Fibroblast of lung (primary cell): Measurements from ENCODE around the gene CLSTN1. TPM values are rescaled to one million over a fixed set of nuclear protein-coding genes. Genes with fewer than 3 reads are reported as not detected.

Experiments used
- DNase-seq, 2 donors: peaks; one replicate each; pipeline versions ENCODE4 v3.0.0 to v3.0.0-alpha.2; 2010; ENCODE audit warnings: low read depth in 2 of 2
- H2AFZ ChIP-seq: 2 replicates; pipeline ENCODE4 v1.5.1; 2012; ENCODE audit warnings: low read length, control low read depth, inconsistent platforms
- H3K27ac ChIP-seq: 2 replicates; pipeline ENCODE4 v1.5.1; 2011; ENCODE audit warnings: low read length, control low read depth; ENCODE audit not compliant: insufficient read depth
- H3K27me3 ChIP-seq: 2 replicates; pipeline ENCODE4 v1.5.1; 2011; ENCODE audit warnings: mild to moderate bottlenecking, low read length; ENCODE audit not compliant: control insufficient read depth, insufficient read depth
- H3K36me3 ChIP-seq: 2 replicates; pipeline ENCODE4 v1.5.1; 2011; ENCODE audit warnings: low read length; ENCODE audit not compliant: control insufficient read depth, insufficient read depth
- H3K4me1 ChIP-seq: 2 replicates; pipeline ENCODE4 v1.5.1; 2011; ENCODE audit warnings: low read length; ENCODE audit not compliant: control insufficient read depth, insufficient read depth; ENCODE audit errors: extremely low read depth
- H3K4me2 ChIP-seq: 2 replicates; pipeline ENCODE4 v1.5.1; 2011; ENCODE audit warnings: low read length, control low read depth; ENCODE audit not compliant: insufficient read depth; ENCODE audit errors: extremely low read depth
- H3K4me3 ChIP-seq, 4 experiments: fragments of 200-600 bp in 1 of 4; sonication (generic) in 1 of 4; replicated peaks in 1 of 4; 2 replicates each; pipeline ENCODE4 v1.5.1; 2011 to 2016; ENCODE audit warnings: low read length in 4 of 4, low read depth in 3 of 4, mild to moderate bottlenecking in 3 of 4, control low read depth in 2 of 4, inconsistent platforms in 1 of 4, mixed read lengths in 1 of 4; ENCODE audit not compliant: insufficient read depth in 1 of 4; ENCODE audit errors: control extremely low read depth in 1 of 4
- H3K79me2 ChIP-seq: 2 replicates; pipeline ENCODE4 v1.5.1; 2012; ENCODE audit warnings: mild to moderate bottlenecking, low read length, inconsistent platforms; ENCODE audit not compliant: control insufficient read depth, insufficient read depth
- H3K9ac ChIP-seq: 2 replicates; pipeline ENCODE4 v1.5.1; 2011; ENCODE audit warnings: mild to moderate bottlenecking, low read length, control low read depth; ENCODE audit not compliant: insufficient read depth
- H3K9me3 ChIP-seq: 2 replicates; pipeline ENCODE4 v1.5.1; 2012; ENCODE audit warnings: low read depth, low read length; ENCODE audit not compliant: control insufficient read depth, insufficient read depth
- H4K20me1 ChIP-seq: 2 replicates; pipeline ENCODE4 v1.5.1; 2011; ENCODE audit warnings: low read length; ENCODE audit not compliant: control insufficient read depth, insufficient read depth; ENCODE audit errors: extremely low read depth
- CTCF ChIP-seq, 2 donors: IDR thresholded peaks in 1 of 2; conservative IDR thresholded peaks in 1 of 2; 1 replicate in 1 of 2; 2 replicates in 1 of 2; pipeline ENCODE4 v1.5.1; 2011 to 2012; ENCODE audit warnings: low read length in 2 of 2, control low read depth in 1 of 2, inconsistent platforms in 1 of 2, low read depth in 1 of 2, mild to moderate bottlenecking in 1 of 2
- EZH2 ChIP-seq: IDR thresholded peaks from 2 replicates; pipeline ENCODE4 v1.5.1; 2012; ENCODE audit warnings: low read length, control low read depth, mild to moderate bottlenecking; ENCODE audit errors: missing control alignments
- polyA plus RNA-seq, 2 donors: library from polyadenylated mRNA; depleted of rRNA in 1 of 2; stranded (reverse) in 1 of 2; unstranded in 1 of 2; fragments of >200 nt; gene quantifications; 2 replicates each; pipeline ENCODE4 v1.2.1, GENCODE V29; 2011 to 2012; ENCODE audit warnings: missing spikeins in 1 of 2
- total RNA-seq: library from RNA; depleted of rRNA; stranded (reverse); fragments of >200 nt; gene quantifications from 2 replicates; pipeline ENCODE4 v1.2.1, GENCODE V29; 2014

Gene CLSTN1
- total and polyA plus RNA-seq, 2 donors (not counting 1 experiment from before 2014, with no cell fraction given), result 57.4 to 115 TPM

GRCh38 chr1:9842073-9842711 lies 18.4 kb upstream of the CLSTN1 start:
- TF ChIP-seq EZH2, result no peak
- no peaks in the 10 kb centered on the region for H3K9me3 ChIP-seq
- no peaks in the 10 kb centered on the region for H3K79me2 ChIP-seq
- H2AFZ ChIP-seq, result no peak overlapping the region
- DNase-seq, result peak in 1 of 2 donors; percentile 50
- no peaks in the 10 kb centered on the region for H3K4me1 ChIP-seq
- no peak overlapping the region for H3K9ac ChIP-seq
- no peaks in the 10 kb centered on the region for H4K20me1 ChIP-seq
- no peak overlapping the region for H3K27ac ChIP-seq
- H3K4me3 ChIP-seq, result no peak overlapping the region
- H3K36me3 ChIP-seq, result no peaks in the 10 kb centered on the region
- H3K27me3 ChIP-seq, result peaks cover 8% of the 10 kb centered on the region
- H3K4me2 ChIP-seq, result no peak overlapping the region

- no peaks in the 10 kb centered on the region for H3K9me3 ChIP-seq
- no peak overlapping the region for H2AFZ ChIP-seq
- no peak overlapping the region for H3K4me2 ChIP-seq
- no peak for DNase-seq
- no peaks in the 10 kb centered on the region for H3K79me2 ChIP-seq
- no peaks in the 10 kb centered on the region for H4K20me1 ChIP-seq
- no peaks in the 10 kb centered on the region for H3K4me1 ChIP-seq
- H3K36me3 ChIP-seq, result no peaks in the 10 kb centered on the region
- peaks cover 8% of the 10 kb centered on the region for H3K27me3 ChIP-seq
- no peak overlapping the region for H3K4me3 ChIP-seq
- H3K27ac ChIP-seq, result no peak overlapping the region
- TF ChIP-seq CTCF (conservative IDR thresholded peaks at IDR 0.05 in 1 of 2, IDR thresholded peaks at IDR 0.05 in 1 of 2; ENCODE audit: low read depth in 1 of 2, low read length in 2 of 2) (no peak), EZH2 (no peak)
- no peak overlapping the region for H3K9ac ChIP-seq
Observed at GRCh38 chr1:9841460-9841859, 17.7 kb upstream of the CLSTN1 start.

- no peak for DNase-seq
- H4K20me1 ChIP-seq, result no peaks in the 10 kb centered on the region
- H3K9me3 ChIP-seq, result no peaks in the 10 kb centered on the region
- no peak overlapping the region for H2AFZ ChIP-seq
- H3K27ac ChIP-seq, result no peak overlapping the region
- H3K4me3 ChIP-seq, result no peak overlapping the region
- H3K79me2 ChIP-seq, result no peaks in the 10 kb centered on the region
- no peak overlapping the region for H3K9ac ChIP-seq
- TF ChIP-seq EZH2 (no peak), CTCF (conservative IDR thresholded peaks at IDR 0.05 in 1 of 2, IDR thresholded peaks at IDR 0.05 in 1 of 2; ENCODE audit: low read depth in 1 of 2, low read length in 2 of 2) (no peak)
- H3K36me3 ChIP-seq, result no peaks in the 10 kb centered on the region
- peaks cover 2% of the 10 kb centered on the region for H3K4me1 ChIP-seq
- H3K4me2 ChIP-seq, result no peak overlapping the region
- peaks cover 8% of the 10 kb centered on the region for H3K27me3 ChIP-seq
Observed at GRCh38 chr1:9840176-9840575, 16.4 kb upstream of the CLSTN1 start.
